H1 (cell line): Measurements from ENCODE around the gene ENTREP1. TPM values are rescaled to one million over a fixed set of nuclear protein-coding genes. Genes with fewer than 3 reads are reported as not detected.

Experiments used
- CTCF ChIA-PET: fragments of 300-600 bp; sonication (Branson Sonifier 250); formaldehyde crosslinking; loops from one replicate; lab custom pipeline; 2021; ENCODE audit not compliant: partially characterized antibody; lab: Charles Lee
- POLR2A ChIA-PET: fragments of 300-600 bp; sonication (Branson Sonifier 250); formaldehyde crosslinking; loops from one replicate; lab custom pipeline; 2021; ENCODE audit warnings: inconsistent platforms; ENCODE audit not compliant: partially characterized antibody; lab: Charles Lee
- DNase-seq, 2 experiments: peaks; one replicate each; pipeline versions ENCODE4 v3.0.0 to v3.0.0-alpha.2; 2010 to 2022; ENCODE audit warnings: low spot score in 2 of 2, low read depth in 1 of 2, mixed read lengths in 1 of 2
- FAIRE-seq: peaks from 2 replicates; lab custom pipeline; 2011; peaks lifted over from hg19 to GRCh38; lab: Jason Lieb, UNC
- H2AFZ ChIP-seq: 2 replicates; pipeline ENCODE4 v1.8.1; 2012; ENCODE audit warnings: low read length, inconsistent platforms
- H2AK5ac ChIP-seq: 2 replicates; pipeline ENCODE4 v1.6.1; 2013; ENCODE audit warnings: low read depth, low read length
- H2BK120ac ChIP-seq: replicated peaks from 2 replicates; pipeline ENCODE3; 2013; ENCODE audit warnings: low read depth, low read length, inconsistent platforms
- H2BK12ac ChIP-seq: 2 replicates; pipeline ENCODE4 v1.6.1; 2013; ENCODE audit warnings: low read depth, low read length
- H2BK15ac ChIP-seq: 2 replicates; pipeline ENCODE4 v1.6.1; 2013; ENCODE audit warnings: low read length
- H2BK20ac ChIP-seq: 2 replicates; pipeline ENCODE4 v1.6.1; 2013; ENCODE audit warnings: low read length
- H2BK5ac ChIP-seq: 2 replicates; pipeline ENCODE4 v1.6.1; 2013; ENCODE audit warnings: low read depth, low read length
- H3K14ac ChIP-seq: 2 replicates; pipeline ENCODE4 v1.6.1; 2013; ENCODE audit warnings: inconsistent platforms; ENCODE audit not compliant: insufficient read length
- H3K18ac ChIP-seq: 2 replicates; pipeline ENCODE4 v1.6.1; 2013; ENCODE audit warnings: low read length; ENCODE audit errors: extremely low read depth
- H3K23ac ChIP-seq: 2 replicates; pipeline ENCODE4 v1.6.1; 2013; ENCODE audit warnings: inconsistent platforms; ENCODE audit not compliant: insufficient read length
- H3K23me2 ChIP-seq: 2 replicates; pipeline ENCODE4 v1.6.1; 2013; ENCODE audit warnings: low read depth, low read length
- H3K27ac ChIP-seq: 2 replicates; pipeline ENCODE4 v1.6.1; 2011; ENCODE audit warnings: low read depth, low read length, inconsistent platforms
- H3K27me3 ChIP-seq, 4 experiments: replicated peaks in 1 of 4; 1 replicate in 1 of 4; 2 replicates in 3 of 4; pipeline versions ENCODE4 v1.6.1 to v1.8.1; 2011 to 2013; ENCODE audit warnings: low read length in 3 of 4, mild to moderate bottlenecking in 3 of 4, inconsistent platforms in 2 of 4, mixed read lengths in 2 of 4, moderate library complexity in 1 of 4; ENCODE audit not compliant: control insufficient read depth in 3 of 4, insufficient read depth in 3 of 4; ENCODE audit errors: extremely low read depth in 1 of 4
- H3K36me3 ChIP-seq, 4 experiments: 2 replicates each; pipeline versions ENCODE4 v1.6.1 to v1.8.1; 2011 to 2013; ENCODE audit warnings: mild to moderate bottlenecking in 4 of 4, low read length in 3 of 4, moderate library complexity in 2 of 4, control low read depth in 1 of 4, inconsistent platforms in 1 of 4; ENCODE audit not compliant: insufficient read depth in 4 of 4, control insufficient read depth in 2 of 4
- H3K4ac ChIP-seq: replicated peaks from 2 replicates; pipeline ENCODE3; 2013; ENCODE audit warnings: low read length, low read depth, mixed read lengths, inconsistent platforms; ENCODE audit not compliant: insufficient read length
- H3K4me1 ChIP-seq, 4 experiments: replicated peaks in 1 of 4; 1 replicate in 1 of 4; 2 replicates in 3 of 4; pipeline versions ENCODE4 v1.6.1 to v1.8.1; 2011 to 2013; ENCODE audit warnings: low read length in 3 of 4, inconsistent platforms in 2 of 4, mixed read lengths in 1 of 4; ENCODE audit not compliant: insufficient read depth in 4 of 4, control insufficient read depth in 3 of 4
- H3K4me2 ChIP-seq, 2 experiments: 2 replicates each; pipeline versions ENCODE4 v1.6.1 to v1.8.1; 2011 to 2013; ENCODE audit warnings: low read depth in 2 of 2, low read length in 2 of 2, control low read depth in 1 of 2, inconsistent platforms in 1 of 2, mild to moderate bottlenecking in 1 of 2; ENCODE audit not compliant: insufficient read depth in 1 of 2
- H3K4me3 ChIP-seq, 4 experiments: fragments of 200-600, 300-600 bp in 1 of 4; sonication (generic), shearing (Covaris generic), sonication (Bioruptor Twin) in 1 of 4; 2 replicates each; pipeline versions ENCODE4 v1.5.1 to v1.8.1; 2011 to 2016; ENCODE audit warnings: low read length in 4 of 4, low read depth in 3 of 4, control low read depth in 2 of 4, inconsistent platforms in 2 of 4, mild to moderate bottlenecking in 2 of 4, mixed read lengths in 1 of 4, moderate library complexity in 1 of 4; ENCODE audit not compliant: insufficient read depth in 2 of 4; ENCODE audit errors: extremely low read depth in 1 of 4
- H3K56ac ChIP-seq: replicated peaks from 2 replicates; pipeline ENCODE3; 2013; ENCODE audit warnings: low read depth, mild to moderate bottlenecking, mixed read lengths, low read length, inconsistent platforms; ENCODE audit not compliant: insufficient read length
- H3K79me1 ChIP-seq: 2 replicates; pipeline ENCODE4 v1.6.1; 2013; ENCODE audit warnings: low read depth, low read length, control low read depth
- H3K79me2 ChIP-seq, 2 experiments: 2 replicates each; pipeline versions ENCODE4 v1.6.1 to v1.8.1; 2012 to 2013; ENCODE audit warnings: low read length in 2 of 2, mild to moderate bottlenecking in 2 of 2, inconsistent platforms in 1 of 2; ENCODE audit not compliant: insufficient read depth in 2 of 2, control insufficient read depth in 1 of 2
- H3K9ac ChIP-seq, 4 experiments: replicated peaks in 1 of 4; 1 replicate in 1 of 4; 2 replicates in 3 of 4; pipeline versions ENCODE4 v1.6.1 to v1.8.1; 2011 to 2013; ENCODE audit warnings: low read depth in 3 of 4, low read length in 3 of 4, control low read depth in 2 of 4, mild to moderate bottlenecking in 2 of 4, moderate library complexity in 2 of 4, inconsistent platforms in 1 of 4; ENCODE audit errors: extremely low read depth in 1 of 4
- H3K9me3 ChIP-seq, 2 experiments: 2 replicates each; pipeline versions ENCODE4 v1.6.1 to v1.8.1; 2012 to 2013; ENCODE audit warnings: mild to moderate bottlenecking in 2 of 2, moderate library complexity in 2 of 2, control low read depth in 1 of 2, inconsistent platforms in 1 of 2, low read depth in 1 of 2, low read length in 1 of 2, mixed read lengths in 1 of 2; ENCODE audit not compliant: insufficient read depth in 2 of 2
- H4K20me1 ChIP-seq, 2 experiments: replicated peaks in 1 of 2; 2 replicates each; pipeline versions ENCODE3 to v1.8.1; 2011 to 2013; ENCODE audit warnings: inconsistent platforms in 2 of 2, low read length in 2 of 2, mild to moderate bottlenecking in 1 of 2; ENCODE audit not compliant: insufficient read depth in 2 of 2, control insufficient read depth in 1 of 2
- H4K5ac ChIP-seq: 2 replicates; pipeline ENCODE4 v1.6.1; 2013; ENCODE audit warnings: low read length, low read depth, mixed read lengths, inconsistent platforms; ENCODE audit not compliant: insufficient read length
- H4K8ac ChIP-seq: 2 replicates; pipeline ENCODE4 v1.8.0; 2013; ENCODE audit warnings: mild to moderate bottlenecking, moderate library complexity, low read length, inconsistent platforms; ENCODE audit not compliant: insufficient read depth; ENCODE audit errors: extremely low read depth
- H4K91ac ChIP-seq: replicated peaks from 2 replicates; pipeline ENCODE3; 2013; ENCODE audit warnings: low read length, mixed read lengths, inconsistent platforms; ENCODE audit not compliant: insufficient read length
- KDM4A ChIP-seq: IDR thresholded peaks from one replicate; pipeline ENCODE4 v1.7.1; 2012; ENCODE audit warnings: low read depth, mild to moderate bottlenecking, moderate library complexity, low read length, inconsistent platforms; ENCODE audit not compliant: severe bottlenecking
- POLR2AphosphoS5 ChIP-seq: IDR thresholded peaks from 2 replicates; pipeline ENCODE4 v1.6.1; 2011; ENCODE audit warnings: low read depth, low read length
- WGBS, 2 experiments: shearing (Covaris generic) in 1 of 2; methylation state at CpG; one replicate each; pipeline versions ENCODE4 v1.1.6 to v1.1.7; 2013 to 2015; ENCODE audit warnings: low lambda C conversion rate in 2 of 2, mixed read lengths in 2 of 2, inconsistent platforms in 1 of 2, low coverage in 1 of 2, missing lambda C conversion rate in 1 of 2; ENCODE audit not compliant: insufficient replicate concordance in 2 of 2, insufficient coverage in 1 of 2, insufficient read length in 1 of 2; ENCODE audit errors: extremely low coverage in 1 of 2, missing lambda C conversion rate in 1 of 2; 5-methylcytosine and 5-hydroxymethylcytosine counted together
- polyA plus RNA-seq, 7 experiments: library from polyadenylated mRNA; depleted of rRNA in 3 of 7; stranded (reverse) in 5 of 7; unstranded in 2 of 7; fragments of >200 nt in 5 of 7; fragments of 200-250 nt in 2 of 7; gene quantifications; 1 replicate in 5 of 7; 2 replicates in 1 of 7; 4 replicates in 1 of 7; pipeline versions ENCODE4 v1.2.1 to v1.2.3, GENCODE V29; 2011 to 2013; ENCODE audit warnings: missing spikeins in 2 of 7, mixed read lengths in 2 of 7
- total RNA-seq: library from RNA; stranded (reverse); fragmentation: NEBNext Ultra II Directional; extraction: Animal tissue kit (Norgen Biotek cat#: 25700); gene quantifications from 2 replicates; pipeline ENCODE4 v1.2.1, GENCODE V29; 2021

Gene ENTREP1
- total and polyA plus RNA-seq, 2 of the 8 experiments (the other 6 are each of a cell fraction or from before 2014, with no cell fraction given): 15.3 to 25.0 TPM

DNA sequence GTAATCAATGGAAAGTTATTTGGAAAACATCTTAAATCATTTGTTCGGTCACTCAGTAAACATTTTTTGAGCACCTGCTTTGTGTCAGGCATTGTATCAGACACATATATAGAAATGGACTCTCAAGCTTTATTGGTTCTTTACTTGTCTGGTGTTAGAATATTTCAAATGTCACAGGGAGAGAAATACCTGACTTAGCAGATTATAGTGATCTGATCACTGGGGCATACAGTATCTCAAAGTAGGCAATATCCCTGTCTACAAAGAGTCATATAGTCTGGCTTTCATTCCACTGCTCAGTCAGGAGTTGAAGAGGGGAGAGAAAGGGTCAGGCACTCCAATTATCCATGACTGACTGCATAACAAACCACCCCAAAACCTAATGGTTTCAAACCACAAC, 30.2 kb downstream of the ENTREP1 start:
- H2BK15ac ChIP-seq: no peak overlapping the region
- POLR2A ChIA-PET: no interaction called here
- TF ChIP-seq POLR2AphosphoS5 (no peak), KDM4A (no peak)
- TF ChIP-seq, all 59 proteins: peak for 0
- H2BK5ac ChIP-seq: no peak overlapping the region
- H3K4ac ChIP-seq: no peak overlapping the region
- H3K4me2 ChIP-seq: no peak overlapping the region
- H2BK120ac ChIP-seq: no peak overlapping the region
- H3K18ac ChIP-seq: no peak overlapping the region
- no peaks in the 10 kb centered on the region for H3K4me1 ChIP-seq
- no peak for DNase-seq
- no peaks in the 10 kb centered on the region for H4K20me1 ChIP-seq
- no peaks in the 10 kb centered on the region for H3K9me3 ChIP-seq
- no peak overlapping the region for H3K14ac ChIP-seq
- H3K79me1 ChIP-seq: no peaks in the 10 kb centered on the region
- H3K9ac ChIP-seq: no peak overlapping the region
- no peak overlapping the region for H2BK12ac ChIP-seq
- H4K8ac ChIP-seq: no peak overlapping the region
- 91% methylated on average over 1 of the region's 1 CpG; no CpG with 5 or more reads in 1 of the 2 experiments for WGBS, 2 experiments
- no peak overlapping the region for H2AFZ ChIP-seq
- no peak overlapping the region for H4K91ac ChIP-seq
- H3K56ac ChIP-seq: no peak overlapping the region
- H3K79me2 ChIP-seq: no peaks in the 10 kb centered on the region
- H3K27me3 ChIP-seq: no peaks in the 10 kb centered on the region
- no peak overlapping the region for H4K5ac ChIP-seq
- no peak overlapping the region for H2BK20ac ChIP-seq
- CTCF ChIA-PET: no interaction called here
- H2AK5ac ChIP-seq: no peak overlapping the region
- no peak overlapping the region for H3K23ac ChIP-seq
- no peaks in the 10 kb centered on the region; the same call in 1 of the 2 replicates for H3K23me2 ChIP-seq
- no peak overlapping the region for H3K4me3 ChIP-seq
- no peaks in the 10 kb centered on the region for H3K36me3 ChIP-seq
- H3K27ac ChIP-seq: no peak overlapping the region
- no peak for FAIRE-seq
